Measurements from ENCODE around the gene DLG2. TPM values are rescaled to one million over a fixed set of nuclear protein-coding genes. Genes with fewer than 3 reads are reported as not detected.

Gene DLG2
- total RNA-seq, 4 donors from 2014 or later: 6.5 to 14.6 (median 7.2) TPM

DNA sequence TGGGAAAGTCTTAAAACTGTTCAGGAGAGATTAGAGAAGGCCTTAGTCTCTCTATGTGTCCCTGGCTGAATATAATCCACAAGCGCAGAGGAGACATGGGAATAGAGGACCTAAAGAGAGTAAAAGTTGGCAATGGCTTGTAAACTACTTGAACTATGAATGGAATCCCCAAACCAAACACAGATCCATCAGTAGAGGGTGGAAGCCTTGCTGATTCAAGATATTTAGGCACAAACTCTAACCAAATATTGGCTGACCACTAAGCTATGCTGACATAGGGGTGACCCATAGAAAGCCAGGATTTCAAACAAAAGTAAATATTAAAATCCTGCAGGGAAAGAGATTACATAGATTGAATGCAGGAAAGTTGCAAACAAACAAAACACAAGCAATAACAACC is 439.2 kb downstream of the DLG2 start:
- Histone ChIP-seq H3K27me3 (no peaks in the 10 kb centered on the region), H3K27ac (no peak overlapping the region), H3K9me3 (peaks cover 0 to 16% (median 0%) of the 10 kb centered on the region in 4 donors), H3K4me1 (no peaks in the 10 kb centered on the region), H3K36me3 (no peaks in the 10 kb centered on the region), H3K4me3 (no peak overlapping the region)
- no peak for DNase-seq (ENCODE audit: low spot score in 2 of 2)
- TF ChIP-seq, protein P1, sequence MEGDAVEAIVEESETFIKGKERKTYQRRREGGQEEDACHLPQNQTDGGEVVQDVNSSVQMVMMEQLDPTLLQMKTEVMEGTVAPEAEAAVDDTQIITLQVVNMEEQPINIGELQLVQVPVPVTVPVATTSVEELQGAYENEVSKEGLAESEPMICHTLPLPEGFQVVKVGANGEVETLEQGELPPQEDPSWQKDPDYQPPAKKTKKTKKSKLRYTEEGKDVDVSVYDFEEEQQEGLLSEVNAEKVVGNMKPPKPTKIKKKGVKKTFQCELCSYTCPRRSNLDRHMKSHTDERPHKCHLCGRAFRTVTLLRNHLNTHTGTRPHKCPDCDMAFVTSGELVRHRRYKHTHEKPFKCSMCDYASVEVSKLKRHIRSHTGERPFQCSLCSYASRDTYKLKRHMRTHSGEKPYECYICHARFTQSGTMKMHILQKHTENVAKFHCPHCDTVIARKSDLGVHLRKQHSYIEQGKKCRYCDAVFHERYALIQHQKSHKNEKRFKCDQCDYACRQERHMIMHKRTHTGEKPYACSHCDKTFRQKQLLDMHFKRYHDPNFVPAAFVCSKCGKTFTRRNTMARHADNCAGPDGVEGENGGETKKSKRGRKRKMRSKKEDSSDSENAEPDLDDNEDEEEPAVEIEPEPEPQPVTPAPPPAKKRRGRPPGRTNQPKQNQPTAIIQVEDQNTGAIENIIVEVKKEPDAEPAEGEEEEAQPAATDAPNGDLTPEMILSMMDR (IDR thresholded peaks at IDR 0.05): no peak
- TF ChIP-seq EP300 (IDR thresholded peaks at IDR 0.05) (no peak), POLR2A (IDR thresholded peaks at IDR 0.05) (no peak)
- 56 to 64% methylated on average over 1 of the region's 1 CpG for WGBS, 2 donors

DNA sequence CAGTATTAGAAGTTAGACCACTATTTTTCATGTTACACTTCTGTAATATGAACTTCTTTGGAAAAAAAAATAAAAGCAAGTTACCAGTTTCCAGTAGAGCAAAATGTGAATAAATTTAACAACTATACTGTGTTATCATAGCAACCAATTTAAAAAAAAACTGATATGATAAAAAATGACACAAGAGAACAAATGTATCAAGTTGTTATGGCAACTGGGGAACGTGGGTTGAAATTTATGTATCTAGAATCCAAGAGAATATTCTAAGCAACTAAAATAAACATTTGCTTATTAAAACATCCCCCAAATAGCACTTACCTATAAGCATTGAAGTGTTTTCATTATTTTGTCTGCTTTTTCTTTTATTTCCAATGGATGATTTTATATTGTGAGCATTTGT is 442.4 kb downstream of the DLG2 start:
- Histone ChIP-seq H3K4me3 (no peak overlapping the region), H3K27me3 (no peaks in the 10 kb centered on the region), H3K36me3 (no peaks in the 10 kb centered on the region), H3K9me3 (peaks cover 0 to 15% (median 0%) of the 10 kb centered on the region in 4 donors), H3K4me1 (peaks cover 0 to 3% (median 0%) of the 10 kb centered on the region in 4 donors), H3K27ac (no peak overlapping the region)
- TF ChIP-seq EP300 (IDR thresholded peaks at IDR 0.05) (no peak), POLR2A (IDR thresholded peaks at IDR 0.05) (no peak)
- TF ChIP-seq, protein P1 (IDR thresholded peaks at IDR 0.05): no peak
- no peak for DNase-seq (ENCODE audit: low spot score in 2 of 2)
- 39 to 47% methylated on average over 1 of the region's 1 CpG for WGBS, 2 donors

DNA sequence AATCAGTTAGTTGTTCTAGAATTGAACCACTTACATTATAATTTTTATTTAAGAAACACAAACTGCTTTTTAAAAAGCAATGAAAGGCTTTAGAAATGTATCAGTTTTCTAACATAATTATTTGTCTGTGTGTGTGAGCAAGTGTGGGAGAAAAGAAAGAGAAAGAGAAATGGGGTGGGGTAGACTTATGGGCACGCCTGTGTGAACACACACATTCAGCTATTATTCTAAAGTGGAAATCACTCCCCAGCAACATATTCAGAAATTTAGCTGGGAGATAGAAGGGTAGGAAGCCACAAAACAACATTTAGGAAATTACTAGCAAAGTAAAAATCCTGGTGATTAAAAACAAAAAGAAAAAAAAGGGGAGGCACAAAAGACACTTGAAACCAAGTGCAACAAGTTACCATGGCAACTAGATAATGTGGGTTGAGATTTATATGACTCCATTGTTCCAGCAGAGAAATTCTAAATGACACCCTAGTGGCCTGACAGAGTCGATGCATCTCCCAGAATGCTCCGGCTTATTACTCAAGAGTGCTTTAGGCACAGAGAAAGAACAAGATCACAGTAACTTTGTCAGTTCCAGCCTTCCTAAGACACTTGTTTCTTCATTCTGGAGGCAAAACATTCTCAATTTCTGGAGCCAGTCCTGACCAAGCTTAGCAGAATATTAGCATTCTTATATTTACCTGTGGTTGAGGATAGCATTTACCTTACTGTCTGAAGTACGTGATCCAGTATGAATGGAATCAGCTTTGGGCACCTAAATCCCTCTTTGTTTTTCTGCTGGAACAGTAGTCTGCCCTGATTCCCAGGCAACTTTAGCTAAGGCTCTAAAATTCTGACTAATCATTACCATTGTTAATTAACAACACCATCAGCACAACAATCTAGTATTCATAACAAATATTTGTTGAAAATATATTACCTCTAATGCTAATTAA is 444.4 kb downstream of the DLG2 start:
- Histone ChIP-seq H3K4me3 (no peak overlapping the region), H3K36me3 (no peaks in the 10 kb centered on the region), H3K27me3 (no peaks in the 10 kb centered on the region), H3K27ac (peak overlapping the region in 2 of 4 donors; percentile 42 to 71), H3K4me1 (peaks cover 0 to 3% (median 0%) of the 10 kb centered on the region in 4 donors), H3K9me3 (peaks cover 0 to 2% (median 0%) of the 10 kb centered on the region in 4 donors)
- TF ChIP-seq EP300 (IDR thresholded peaks at IDR 0.05): no peak
- TF ChIP-seq, protein P1 (IDR thresholded peaks at IDR 0.05): peak in 4 of 5 experiments; percentile 17 to 38 (median 30)
- TF ChIP-seq POLR2A (IDR thresholded peaks at IDR 0.05): no peak
- WGBS, 2 donors: 22 to 23% methylated on average over 4 of the region's 4 CpGs
- DNase-seq (ENCODE audit: low spot score in 2 of 2): no peak

DNA sequence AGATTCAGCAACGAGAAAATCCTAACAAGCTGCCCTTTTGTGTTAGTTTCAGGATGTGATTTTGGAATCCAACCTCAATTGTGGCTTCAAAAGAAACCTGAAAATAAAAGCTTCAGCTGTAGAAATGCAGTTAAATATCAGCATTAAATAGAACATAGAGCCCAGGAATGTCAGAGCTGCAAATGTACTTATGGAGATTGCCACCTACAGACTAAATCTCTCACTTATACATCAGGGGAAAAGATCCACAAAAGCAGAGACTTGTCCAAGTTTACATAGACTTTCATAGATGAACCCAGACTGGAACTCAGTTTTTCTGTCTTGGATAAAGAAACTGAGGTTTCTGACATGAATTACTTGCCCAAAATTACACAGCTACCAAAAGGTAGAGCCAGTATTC is 446.6 kb downstream of the DLG2 start:
- peaks cover 0 to 3% (median 0%) of the 10 kb centered on the region in 4 donors for H3K4me1 ChIP-seq
- H3K4me3 ChIP-seq: no peak overlapping the region
- H3K9me3 ChIP-seq: peaks cover 0 to 13% (median under 1%) of the 10 kb centered on the region in 4 donors
- H3K27ac ChIP-seq: no peak overlapping the region
- no peaks in the 10 kb centered on the region for H3K27me3 ChIP-seq
- DNase-seq (ENCODE audit: low spot score in 2 of 2): no peak
- 41 to 44% methylated on average over 1 of the region's 1 CpG for WGBS, 2 donors
- no peak for TF ChIP-seq POLR2A (IDR thresholded peaks at IDR 0.05)
- TF ChIP-seq, protein P1 (IDR thresholded peaks at IDR 0.05): no peak
- no peak for TF ChIP-seq EP300 (IDR thresholded peaks at IDR 0.05)
- H3K36me3 ChIP-seq: no peaks in the 10 kb centered on the region

DNA sequence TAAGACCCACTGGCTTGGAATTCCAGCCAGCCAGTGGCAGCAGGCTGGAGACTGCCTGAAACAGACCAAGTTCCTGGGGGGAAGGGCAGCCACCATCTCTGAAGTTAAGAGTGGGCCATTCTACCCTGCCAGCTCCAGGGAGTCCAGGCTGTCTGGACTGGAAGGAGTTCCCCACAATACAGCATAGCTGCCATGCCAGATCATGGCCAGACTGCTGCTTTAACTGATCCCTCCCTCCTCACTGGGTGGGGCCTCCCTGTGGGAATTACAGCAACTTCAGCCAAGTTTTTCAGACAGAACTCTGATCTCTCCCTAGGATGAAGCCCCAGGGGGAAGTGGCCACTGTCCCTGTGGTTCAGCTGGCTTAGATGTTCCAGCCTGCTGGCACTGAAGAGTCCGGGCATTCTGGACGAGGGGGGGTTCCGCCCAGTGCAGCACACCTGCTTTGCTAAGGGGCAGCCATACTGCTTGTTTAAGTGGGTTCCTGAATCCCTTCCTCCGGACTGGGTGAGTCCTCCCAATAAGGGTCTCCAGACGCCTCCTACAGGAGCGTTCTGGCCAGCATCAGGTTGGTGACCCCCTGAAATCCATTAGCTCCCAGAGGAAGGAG is 455.4 kb downstream of the DLG2 start:
- WGBS, 2 donors: 87% methylated on average over 5 to 6 of the region's 6 CpGs
- Histone ChIP-seq H3K4me1 (no peaks in the 10 kb centered on the region), H3K4me3 (no peak overlapping the region), H3K27ac (no peak overlapping the region), H3K27me3 (no peaks in the 10 kb centered on the region), H3K36me3 (no peaks in the 10 kb centered on the region), H3K9me3 (peaks cover 0 to 45% (median 8%) of the 10 kb centered on the region in 4 donors)
- TF ChIP-seq EP300 (IDR thresholded peaks at IDR 0.05) (no peak), POLR2A (IDR thresholded peaks at IDR 0.05) (no peak)
- TF ChIP-seq, protein P1 (IDR thresholded peaks at IDR 0.05): no peak
- no peak for DNase-seq (ENCODE audit: low spot score in 2 of 2)

All from tibial nerve (tissue), 4 donors.